ENCODE data around the gene STAT6.
A peak's percentile ranks its signal among the peaks of the same experiment; 100 is the strongest.
"Not testable (repeated sequence)": the region's sequence is repeated elsewhere in the genome, so short reads cannot be mapped to it uniquely, and the experiment has no call there.

Gene STAT6

DNA sequence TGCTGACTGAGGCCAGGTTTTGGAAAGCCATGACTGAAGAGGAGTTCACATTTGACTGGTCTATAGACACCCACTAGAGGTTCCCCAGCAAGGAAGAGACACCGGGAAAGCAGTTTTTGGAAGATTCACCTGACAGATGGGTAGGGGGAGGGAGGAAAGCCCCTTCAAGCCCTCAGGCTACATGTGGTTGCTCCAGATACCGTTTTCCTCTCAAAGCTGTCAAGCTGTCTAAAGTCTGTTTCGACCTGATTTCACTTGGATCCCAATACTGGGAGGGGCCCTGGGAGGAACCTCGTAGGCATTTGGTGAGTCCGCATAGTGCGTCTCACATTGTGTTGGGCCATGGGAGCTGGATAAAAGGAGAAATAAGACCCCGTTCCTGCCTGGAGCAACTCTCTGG lies 15.4 kb upstream of the STAT6 start:
- peak; percentile 63 for DNase-seq

DNA sequence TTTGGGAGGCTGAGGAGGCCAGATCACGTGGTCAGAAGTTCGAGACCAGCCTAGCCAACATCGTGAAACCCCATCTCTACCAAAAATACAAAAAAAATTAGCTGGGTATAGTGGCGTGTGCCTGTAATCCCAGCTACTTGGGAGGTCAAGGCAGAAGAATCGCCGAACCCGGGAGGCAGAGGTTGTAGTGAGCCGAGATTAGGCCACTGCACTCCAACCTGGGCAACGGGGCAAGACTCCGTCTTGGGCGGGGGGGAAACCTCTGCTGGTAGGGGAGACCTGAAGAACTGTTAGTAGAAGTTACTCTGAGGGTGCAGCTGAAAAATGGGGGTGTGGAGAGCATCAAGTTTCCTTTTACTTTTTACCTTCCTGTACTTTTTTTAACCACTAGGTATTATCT lies 14.9 kb upstream of the STAT6 start:
- no peak for DNase-seq

DNA sequence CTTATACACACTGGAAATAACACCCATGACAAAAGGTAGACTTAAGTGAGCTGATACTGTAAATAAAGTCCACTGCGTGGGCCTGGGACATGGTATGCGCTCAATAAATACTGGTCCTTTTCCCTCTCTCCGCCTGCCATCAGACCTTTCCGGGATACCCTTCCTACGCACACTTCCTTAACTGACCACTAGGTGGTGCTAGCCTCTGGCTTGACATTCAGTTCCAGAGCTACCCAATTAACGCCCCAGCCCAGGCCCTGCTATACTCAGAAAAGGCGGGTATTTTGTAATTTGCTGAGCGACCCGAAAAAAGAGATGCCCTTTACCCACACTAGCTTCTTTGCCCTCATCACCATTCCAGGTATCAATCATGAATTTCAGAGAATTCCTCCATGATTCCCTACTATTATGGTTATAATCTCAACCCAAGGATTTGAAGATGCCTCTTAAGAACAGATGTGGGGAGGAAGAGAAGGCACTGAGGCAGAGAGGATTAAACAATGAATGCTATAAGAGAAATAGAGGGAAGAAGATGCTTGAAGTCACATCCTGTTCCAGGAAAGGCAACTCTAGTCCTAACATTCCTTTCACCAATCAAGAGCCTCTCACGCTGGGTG lies 13.2 kb upstream of the STAT6 start:
- peak; percentile 88 for DNase-seq

DNA sequence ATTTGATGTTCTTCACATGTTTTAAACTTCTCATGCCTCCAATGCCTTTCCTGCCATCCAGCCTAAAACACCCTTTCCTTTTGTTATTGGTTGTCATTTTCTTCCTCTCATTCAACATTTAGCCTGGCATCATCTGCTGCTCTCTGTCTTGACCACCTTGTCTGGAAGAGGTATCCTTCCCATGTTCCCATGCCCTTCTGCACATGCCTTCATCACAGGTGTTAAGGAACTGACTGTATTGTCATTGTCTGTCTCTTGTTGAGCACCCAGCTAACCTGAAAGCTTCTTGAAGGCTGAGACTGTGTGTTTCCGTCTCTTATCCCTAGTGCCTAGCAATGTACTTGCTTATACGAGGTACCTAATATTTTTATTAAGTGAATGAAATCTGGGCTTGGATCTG lies 12.7 kb upstream of the STAT6 start:
- DNase-seq = no peak

DNA sequence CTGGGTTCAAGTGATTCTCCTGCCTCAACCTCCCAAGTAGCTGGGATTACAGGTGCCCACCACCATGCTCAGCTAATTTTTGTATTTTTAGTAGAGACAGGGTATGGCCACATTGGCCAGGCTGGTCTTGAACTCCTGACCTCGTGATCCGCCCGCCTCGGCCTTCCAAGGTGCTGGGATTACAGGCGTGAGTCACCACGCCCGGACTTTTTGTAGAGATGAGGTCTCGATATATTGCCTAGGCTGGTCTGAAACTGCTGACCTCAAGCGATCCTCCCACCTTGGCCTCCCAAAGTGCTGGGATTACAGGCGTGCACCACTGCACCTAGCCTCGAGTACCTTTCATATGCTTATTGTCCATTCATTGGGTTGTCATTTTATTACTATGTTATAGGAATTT lies 9.6 kb upstream of the STAT6 start:
- DNase-seq = not testable (repeated sequence)

DNA sequence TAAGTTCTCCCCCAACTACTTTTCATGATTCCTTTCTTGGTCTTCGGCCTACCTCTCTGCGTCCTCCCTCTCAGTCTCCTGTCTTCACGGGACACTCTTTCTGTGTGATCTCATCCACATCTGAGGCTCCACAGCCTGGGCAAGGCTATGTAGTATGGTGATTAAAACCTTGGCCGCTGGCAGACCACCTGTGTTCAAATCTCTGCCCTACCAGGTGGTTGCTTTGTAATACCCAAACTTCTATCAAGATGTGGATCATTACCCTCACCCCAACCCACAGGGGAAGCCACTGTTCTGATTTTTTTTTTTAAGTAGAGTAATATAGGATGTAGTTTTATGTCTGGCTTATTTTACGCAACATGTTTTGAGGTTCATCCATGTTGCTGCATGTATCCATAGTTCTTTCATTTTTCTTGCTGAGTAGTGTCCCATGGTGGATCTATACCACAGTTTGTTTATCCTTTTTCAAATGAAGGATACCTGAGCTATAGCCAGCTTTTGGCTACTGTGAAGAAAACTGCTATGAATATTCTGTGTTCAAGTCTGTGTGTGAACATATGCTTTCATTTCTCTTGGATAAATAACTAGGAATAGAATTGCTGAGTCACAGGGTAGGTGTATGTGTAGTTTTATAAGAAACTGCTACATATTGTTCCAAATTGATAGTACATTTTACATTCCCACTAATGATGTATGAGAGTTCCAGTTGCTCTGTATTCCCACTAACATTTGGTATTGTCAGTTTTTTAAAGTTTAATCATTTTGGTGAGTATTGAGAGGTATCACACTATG lies 8.3 kb upstream of the STAT6 start:
- DNase-seq = no peak

DNA sequence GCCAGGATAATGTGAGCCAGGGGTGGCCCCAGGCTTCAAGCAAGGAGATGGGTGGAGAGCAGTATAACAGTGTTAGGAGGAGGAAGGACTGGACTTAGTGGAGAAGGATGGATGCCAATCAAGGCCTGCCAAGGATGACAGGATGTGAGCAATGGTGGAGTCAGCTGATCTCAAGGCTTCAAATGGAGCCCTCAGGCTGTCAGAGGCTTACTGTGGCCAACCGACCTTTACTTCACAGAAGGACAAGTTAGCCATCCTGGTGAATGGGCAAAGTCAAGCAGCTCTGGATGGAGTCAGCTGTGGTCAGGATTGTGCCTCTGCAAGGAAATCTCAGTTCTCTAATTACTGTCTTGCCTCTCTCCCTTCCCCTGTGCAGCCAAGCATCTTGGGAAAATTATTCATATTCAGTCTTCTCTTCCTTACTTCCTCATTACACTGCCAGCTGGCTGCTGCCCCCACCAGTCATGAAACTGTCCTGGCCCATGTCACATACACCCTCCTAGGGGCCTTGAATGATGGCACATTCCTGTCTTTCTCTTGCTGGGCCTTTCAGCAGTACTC lies 7.6 kb upstream of the STAT6 start:
- DNase-seq = peak; percentile 67

DNA sequence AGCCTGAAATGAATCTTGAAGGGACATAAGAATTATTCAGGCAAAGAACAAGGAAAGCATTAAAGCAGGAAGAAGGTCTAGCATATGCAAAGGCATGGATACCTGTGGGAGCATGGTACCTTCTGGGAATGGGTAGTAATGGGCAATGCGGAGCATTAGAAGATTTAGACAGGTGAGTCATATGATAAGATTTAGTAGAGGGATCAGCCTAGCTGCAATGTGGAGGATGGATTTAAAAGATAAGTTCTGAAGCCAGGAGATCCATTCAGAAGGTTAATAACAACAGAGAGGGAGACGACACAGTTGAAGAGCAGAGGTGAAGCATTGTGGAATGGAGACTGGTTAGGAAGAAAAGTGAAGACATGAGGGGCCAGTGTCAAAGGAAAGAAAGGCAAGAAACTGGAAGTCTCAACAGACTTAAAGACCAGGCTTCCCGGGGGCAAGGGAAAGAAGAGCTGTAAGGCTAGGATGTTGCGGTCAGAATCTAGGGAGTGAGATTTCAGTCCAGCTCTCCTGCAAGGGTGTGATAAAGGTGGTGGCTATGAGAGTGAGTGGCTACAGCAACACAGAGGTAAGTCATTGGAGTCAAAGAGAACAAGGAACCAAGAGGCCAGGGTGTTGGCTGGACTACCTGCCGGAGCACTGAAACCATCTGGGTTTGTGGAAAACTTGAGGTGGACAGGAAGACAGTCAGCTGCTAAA lies 5.6 kb upstream of the STAT6 start:
- peak; percentile 50 for DNase-seq

DNA sequence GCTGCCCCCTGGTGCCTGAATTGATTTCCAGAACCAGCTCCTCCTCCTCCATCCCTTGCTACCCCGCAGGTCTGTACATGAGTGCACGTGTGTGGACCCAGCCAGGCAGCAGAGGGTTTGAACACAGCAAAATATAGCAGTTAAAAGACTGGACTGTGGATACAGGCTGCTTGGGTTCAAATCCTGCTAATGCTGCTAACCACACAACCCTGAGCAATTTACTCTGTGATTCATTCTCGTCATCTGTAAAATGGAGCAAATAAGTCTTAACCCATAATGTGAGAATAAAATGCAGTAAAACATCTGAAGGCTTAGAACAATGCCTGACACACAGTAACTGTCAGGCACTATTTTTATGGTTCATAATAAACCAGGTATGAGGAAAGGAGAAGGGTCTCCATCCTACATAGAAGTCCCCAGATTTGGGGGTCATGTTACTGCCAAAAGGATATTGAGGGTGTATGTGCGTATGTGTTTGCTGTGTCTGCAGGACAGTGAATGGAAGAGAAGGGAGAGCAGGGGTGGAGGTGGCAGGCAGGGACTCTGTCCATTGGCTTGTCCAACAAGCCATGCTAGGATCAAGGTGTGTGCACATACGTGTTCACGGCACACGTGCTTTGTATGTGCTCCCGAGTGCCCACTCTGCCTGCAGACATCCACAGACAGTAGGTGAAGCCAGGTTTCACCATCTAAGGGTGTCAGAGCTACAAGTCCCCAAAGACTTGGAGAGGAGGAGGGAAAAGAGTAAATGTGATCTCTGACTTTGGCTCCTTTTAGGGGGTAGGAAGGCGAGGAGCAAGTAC lies 1.5 kb upstream of the STAT6 start:
- DNase-seq = no peak

DNA sequence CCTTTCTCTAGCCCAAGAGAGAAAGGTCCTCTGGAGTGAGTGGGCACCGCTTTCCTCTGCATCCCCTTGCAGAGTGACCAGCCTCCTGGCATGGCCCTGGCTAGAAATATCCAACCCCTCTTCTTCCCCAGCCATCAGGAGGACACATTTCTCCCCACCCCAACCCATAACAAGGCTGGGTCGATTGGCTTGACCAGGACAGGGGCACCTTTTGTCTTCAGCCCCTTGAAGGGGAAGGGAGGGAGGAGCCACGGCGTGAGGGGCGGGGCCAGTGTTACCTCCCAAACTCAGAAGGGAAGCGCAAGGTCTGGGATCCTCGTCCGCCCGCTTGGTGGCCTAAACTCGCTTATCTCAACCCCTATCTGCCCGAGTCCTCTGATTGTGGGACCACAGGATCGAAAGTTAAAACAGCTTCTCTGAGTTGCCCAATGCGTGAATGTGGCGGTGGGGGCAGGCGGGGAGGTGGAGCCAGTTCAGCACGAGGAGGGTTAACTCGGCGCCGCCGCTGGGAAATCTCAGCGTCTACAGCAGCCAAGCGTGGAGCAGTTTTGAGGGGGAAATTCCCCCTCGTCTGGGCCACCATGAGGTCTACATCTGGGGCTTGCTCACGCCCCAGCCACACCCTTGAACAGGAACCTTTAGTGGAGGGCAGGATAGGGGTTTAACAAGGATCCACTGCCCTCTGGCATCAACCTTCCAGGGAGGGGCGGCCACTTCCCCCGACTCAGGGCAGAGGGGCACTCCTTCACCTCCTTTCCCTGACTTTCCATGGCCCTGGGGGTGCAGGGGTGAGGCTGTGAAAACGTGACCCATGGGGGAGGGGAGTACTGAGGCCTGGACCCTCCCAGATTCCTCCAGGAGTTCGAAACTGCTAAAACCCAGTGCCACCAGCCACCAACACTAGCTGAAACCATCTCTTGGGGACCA lies 795 bp downstream of the STAT6 start:
- peak; percentile 92 for DNase-seq

DNA sequence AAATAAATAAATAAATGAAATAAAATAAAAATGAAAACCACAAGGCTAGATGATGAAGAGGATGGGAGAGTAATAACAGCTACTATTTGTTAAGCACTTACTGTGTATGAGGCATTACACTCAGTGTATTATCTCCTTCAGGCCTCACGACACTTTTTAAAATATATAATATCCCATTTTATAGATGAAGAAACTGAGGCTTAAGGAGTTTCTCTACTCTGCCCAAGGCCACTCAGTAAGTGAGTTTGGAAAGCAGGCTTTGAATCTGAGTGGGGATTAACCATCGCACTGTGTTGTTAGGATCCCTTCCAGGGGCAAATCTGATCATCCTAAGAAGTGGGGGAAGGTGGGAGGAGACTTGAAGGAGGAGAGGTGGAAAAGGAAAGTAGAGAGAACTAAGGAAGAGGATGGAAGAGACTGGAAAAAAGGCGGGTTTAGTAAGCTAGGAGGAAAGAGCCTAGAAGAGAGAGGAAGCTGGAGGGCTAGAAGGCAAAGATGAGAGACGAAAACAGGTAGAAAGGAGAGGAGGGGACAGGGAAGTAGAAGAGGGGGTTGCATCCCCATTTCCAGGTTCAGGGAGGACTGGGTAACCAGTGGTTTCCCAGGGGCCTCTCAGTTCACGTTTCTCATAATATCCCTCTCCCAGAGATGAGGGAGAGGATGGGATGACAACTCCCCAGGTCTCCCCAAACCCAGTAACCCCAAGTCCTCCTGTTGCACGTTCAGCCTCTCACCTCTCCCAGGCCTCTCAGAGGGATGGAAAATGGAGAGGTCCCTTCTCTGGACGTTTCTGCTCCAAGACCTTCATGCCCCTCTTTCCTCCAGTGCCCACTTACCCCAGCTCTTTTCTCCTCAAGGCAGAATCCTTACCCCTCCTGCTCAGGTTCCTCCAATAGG lies 1.7 kb downstream of the STAT6 start:
- no peak for DNase-seq

DNA sequence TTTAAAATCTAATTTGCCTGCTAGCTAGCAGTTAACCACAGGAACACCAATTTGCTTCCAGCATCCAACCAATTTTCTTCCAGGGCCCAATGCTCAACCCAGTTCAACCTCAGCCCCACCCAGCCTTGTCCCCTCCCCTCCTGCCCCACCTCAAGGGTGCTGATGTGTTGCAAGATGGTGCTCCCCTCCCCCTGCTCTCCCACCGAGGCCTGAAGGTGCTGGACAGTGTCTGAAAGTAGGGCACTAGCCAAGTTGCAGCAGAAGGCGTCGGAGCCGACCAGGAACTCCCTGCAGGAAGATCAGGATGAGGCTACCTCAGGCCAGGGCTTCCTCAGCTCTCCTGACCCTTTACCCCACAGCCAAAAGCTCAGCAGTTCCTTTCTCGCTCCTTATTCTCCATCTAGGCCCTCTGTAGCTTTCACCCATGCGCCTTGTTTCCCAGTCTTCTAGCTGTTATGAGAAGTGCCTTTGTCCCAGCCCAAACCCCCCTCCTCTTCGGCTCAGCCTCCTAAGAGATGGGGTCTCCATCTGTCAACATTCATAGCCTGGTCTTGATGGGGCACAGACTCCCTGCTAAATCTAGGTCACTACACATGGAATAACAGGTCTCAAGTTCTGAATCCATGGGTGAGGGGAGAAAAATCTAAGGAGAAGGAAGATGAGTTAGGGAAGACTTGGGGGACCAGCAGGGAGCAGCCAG lies 3.6 kb downstream of the STAT6 start:
- peak; percentile 54 for DNase-seq

DNA sequence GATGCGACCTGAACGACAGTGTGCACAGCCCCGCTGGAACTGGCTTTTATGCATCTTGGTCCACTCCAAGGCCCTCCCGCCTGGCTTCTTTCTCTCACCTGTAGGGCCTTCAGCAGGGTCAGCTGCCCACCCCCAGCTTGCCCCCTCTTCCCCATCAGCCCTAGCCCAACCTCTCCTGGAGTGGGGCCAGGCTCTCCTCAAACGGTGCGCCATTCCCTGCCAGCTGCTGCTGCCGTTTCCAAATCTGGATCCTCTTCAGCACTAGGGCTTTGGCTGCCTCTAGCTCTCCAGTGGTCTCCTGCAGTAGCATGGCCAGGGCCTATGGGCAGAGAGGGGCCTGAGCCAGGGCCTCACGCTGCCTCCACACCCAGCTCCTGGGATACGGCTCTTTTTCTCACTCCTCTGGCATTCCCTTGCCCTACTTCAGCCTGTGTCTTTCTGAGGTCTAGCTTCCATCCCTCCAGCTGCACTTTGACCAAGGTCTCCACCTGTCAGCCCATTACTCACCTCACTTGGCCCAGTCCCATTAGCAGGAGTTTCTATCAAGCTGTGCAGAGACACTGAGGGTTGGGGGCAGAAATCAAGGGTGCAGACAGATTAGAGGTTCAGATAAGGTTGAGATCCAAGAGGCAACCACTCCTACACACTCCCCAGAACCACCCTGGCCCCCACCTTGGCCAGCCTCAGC lies 5.0 kb downstream of the STAT6 start:
- DNase-seq = no peak

DNA sequence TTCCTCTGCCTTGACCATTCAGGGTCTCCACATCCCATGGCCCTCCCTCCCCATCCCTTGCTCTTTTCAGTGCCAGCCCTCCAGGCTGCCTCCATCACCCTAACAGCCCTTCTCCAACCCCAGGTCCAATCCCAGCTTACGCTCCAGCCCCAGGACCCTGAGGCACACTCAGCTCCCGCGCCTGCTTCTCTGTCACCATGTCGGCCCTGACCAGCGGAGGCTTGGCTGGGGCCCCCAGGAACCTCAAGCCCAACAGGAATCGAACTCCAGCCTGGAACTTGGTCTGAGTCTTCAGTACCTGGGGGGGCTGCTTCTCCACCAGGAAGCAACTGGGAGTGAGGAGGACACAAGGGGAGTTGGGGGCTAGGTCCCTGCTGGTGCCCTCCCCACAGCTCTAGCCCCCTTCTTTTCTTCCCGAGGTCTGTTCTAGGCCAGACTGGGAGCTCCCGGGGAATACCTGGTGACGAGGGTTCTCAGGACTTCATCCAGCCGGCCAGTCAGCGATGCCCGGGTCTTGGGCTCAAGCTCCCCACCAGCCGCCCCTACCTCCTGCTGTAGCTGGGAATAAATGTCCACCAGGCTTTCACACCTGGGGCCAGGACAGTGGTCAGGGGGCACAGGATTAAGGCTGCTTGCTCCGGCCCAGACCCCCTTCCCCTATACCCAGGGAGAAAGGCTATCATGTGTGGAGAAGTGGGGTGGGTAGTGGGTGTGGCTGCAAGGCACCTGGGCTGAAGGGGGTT lies 6.0 kb downstream of the STAT6 start:
- no peak for DNase-seq

DNA sequence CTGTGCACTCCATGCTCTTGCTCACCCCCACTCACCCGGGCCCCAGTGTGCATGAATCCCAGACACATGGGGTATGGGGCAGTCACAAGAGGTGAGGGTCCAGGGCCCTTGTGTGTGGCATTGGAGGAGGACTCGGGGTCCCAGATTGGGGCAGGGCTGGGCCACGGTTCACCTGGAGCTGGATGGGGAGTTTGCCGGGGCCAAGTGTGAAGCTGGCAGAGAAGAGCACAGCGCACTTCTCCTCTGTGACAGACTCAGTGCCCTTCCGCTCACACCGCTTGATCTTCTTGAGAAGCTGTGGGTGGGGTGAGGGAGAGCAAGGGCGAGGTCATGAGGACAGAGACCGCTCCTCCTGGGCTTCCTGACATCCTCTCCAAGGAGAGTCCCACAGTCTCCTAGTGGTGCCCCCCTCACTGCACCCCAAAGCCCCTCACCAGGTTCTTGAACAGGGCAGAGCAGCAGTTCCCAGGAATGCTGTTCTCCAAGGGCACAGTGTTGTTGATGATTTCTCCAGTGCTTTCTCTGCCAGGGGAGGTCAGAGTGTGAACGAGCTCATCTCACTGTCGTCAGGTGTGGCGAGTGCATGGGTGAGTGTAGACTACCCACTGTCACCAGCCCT lies 6.8 kb downstream of the STAT6 start:
- no peak for DNase-seq

DNA sequence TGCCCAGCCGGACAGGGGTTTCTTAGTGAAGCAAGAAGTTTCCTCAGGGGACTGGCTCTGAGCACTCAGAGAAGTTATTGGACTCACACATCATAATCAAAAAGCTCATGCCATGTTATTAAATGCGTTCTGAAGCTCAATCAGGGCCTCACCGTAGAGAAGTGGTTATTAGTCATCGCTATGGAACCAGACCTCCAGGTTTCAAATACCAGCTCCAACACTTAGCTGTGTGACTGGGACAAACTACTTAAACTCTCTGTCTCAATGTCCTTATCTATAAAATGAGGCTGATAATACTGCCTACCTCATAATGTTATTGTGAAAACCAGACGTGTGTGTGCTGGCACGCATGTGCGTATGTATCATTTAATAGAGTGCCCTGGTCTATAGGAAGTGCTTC lies 7.3 kb downstream of the STAT6 start:
- DNase-seq = no peak

DNA sequence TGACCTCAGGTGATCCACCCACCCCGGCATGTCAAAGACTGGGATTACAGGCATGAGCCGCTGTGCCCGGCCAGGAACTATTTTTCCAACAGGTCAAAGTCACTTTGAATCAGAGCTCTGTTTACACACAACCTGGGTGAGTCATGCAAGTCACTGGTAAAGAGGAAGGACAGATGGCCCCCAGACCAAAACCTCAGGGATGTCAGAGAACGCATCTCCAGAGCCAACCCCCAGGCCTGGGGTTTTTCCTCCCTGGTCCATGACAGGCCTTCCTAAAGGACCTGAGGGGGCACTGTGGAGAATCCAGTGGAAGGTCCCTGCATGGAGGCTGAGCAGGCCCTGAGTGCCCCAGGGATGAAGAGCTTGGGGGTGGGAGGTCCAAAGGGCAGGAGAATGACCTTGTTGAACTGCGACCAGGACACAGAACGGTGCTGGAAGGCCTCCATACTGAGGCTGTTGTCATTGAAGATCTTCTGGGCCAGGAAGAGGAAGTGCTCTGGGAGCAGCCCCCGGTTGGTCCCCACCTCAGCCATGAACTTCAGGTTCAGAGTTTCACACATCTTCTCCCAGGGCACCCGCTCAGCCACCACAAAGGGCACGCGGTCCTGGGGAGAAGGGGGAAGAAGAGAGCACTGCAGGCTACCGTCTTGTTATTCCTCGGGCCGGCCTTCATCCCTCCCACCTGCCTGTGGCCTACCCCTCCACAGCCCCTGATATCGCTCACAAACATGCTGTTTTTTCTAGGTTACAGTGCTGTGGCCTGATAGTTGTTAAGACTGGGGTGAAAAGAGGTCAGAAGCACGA lies 9.1 kb downstream of the STAT6 start:
- peak; percentile 86 for DNase-seq

Data from islet precursor cell (in vitro differentiated cells).